GM10266 (cell line): ENCODE measurements around the gene ATXN7L2.

ENCODE experiments used
- DNase-seq: peaks from one replicate; pipeline ENCODE4 v3.0.0; 2012; ENCODE audit errors: extremely low spot score
- CTCF ChIP-seq: IDR thresholded peaks from 2 replicates; pipeline ENCODE4 v1.5.1; 2012; ENCODE audit warnings: mild to moderate bottlenecking, low read depth; ENCODE audit not compliant: control insufficient read depth, insufficient read depth; ENCODE audit errors: missing control alignments

Gene ATXN7L2

GRCh38 chr1:109504974-109505373, 21.3 kb downstream of the ATXN7L2 start:
- DNase-seq = no peak
- no peak for TF ChIP-seq CTCF

GRCh38 chr1:109508001-109508872, 24.5 kb downstream of the ATXN7L2 start:
- no peak for DNase-seq
- no peak for TF ChIP-seq CTCF

GRCh38 chr1:109508873-109509175, 25.1 kb downstream of the ATXN7L2 start:
- TF ChIP-seq CTCF = no peak

GRCh38 chr1:109509176-109510134, 25.8 kb downstream of the ATXN7L2 start, which contains the start of gene AMIGO1:
Gene AMIGO1 (minus strand): TSS chr1:109509727. CDS start chr1:109508912, 815 bp downstream.
- peak; percentile 83 for DNase-seq
- TF ChIP-seq CTCF = no peak

More at GRCh38 chr1:109508873-109509175, 25.1 kb downstream of the ATXN7L2 start:
- no peak for DNase-seq

GRCh38 chr1:109513110-109513710, 29.5 kb downstream of the ATXN7L2 start:
- no peak for TF ChIP-seq CTCF
- DNase-seq = no peak

GRCh38 chr1:109514846-109515245, 31.1 kb downstream of the ATXN7L2 start:
- no peak for DNase-seq
- TF ChIP-seq CTCF = no peak
